ENCODE measurements around the gene DNAJC13.

GRCh38 chr3:132422531-132422930, 5.2 kb downstream of the DNAJC13 start:
- TF ChIP-seq TAF7 (optimal IDR thresholded peaks at IDR 0.05; ENCODE audit: borderline replicate concordance, low read depth, low read length) (no peak), EP300 (IDR thresholded peaks at IDR 0.05; ENCODE audit: borderline replicate concordance in 1 of 2, low read depth in 2 of 2, low read length in 2 of 2) (no peak), RAD21 (IDR thresholded peaks at IDR 0.05 in 1 of 2, conservative IDR thresholded peaks at IDR 0.05 in 1 of 2; ENCODE audit: low read depth in 2 of 2, low read length in 2 of 2) (no peak), SP4 (IDR thresholded peaks at IDR 0.05; ENCODE audit: low read length) (no peak), CTCF (IDR thresholded peaks at IDR 0.05; ENCODE audit: control extremely low read depth in 1 of 3, insufficient read depth in 1 of 3, low read depth in 1 of 3, low read length in 3 of 3) (no peak), SP1 (IDR thresholded peaks at IDR 0.05; ENCODE audit: low read depth, low read length) (no peak), POLR2A (IDR thresholded peaks at IDR 0.05; ENCODE audit: control extremely low read depth in 1 of 2, low read depth in 2 of 2, low read length in 2 of 2) (no peak), ATF3 (IDR thresholded peaks at IDR 0.05; ENCODE audit: insufficient read depth, low read depth, low read length) (no peak), EZH2 (IDR thresholded peaks at IDR 0.05; ENCODE audit: low read depth, low read length, severe bottlenecking) (no peak), CBX5 (IDR thresholded peaks at IDR 0.05; ENCODE audit: low read depth, low read length) (no peak), TAF1 (IDR thresholded peaks at IDR 0.05; ENCODE audit: low read depth, low read length) (no peak), POLR2AphosphoS5 (IDR thresholded peaks at IDR 0.05; ENCODE audit: low read depth, low read length) (no peak), KDM1A (IDR thresholded peaks at IDR 0.05; ENCODE audit: borderline replicate concordance, low read length) (no peak), MAX (IDR thresholded peaks at IDR 0.05) (no peak)
